SH-SY5Y (cell line): Measurements from ENCODE around the gene SPRR5.

Experiments used
- GATA2 ChIP-seq: IDR thresholded peaks from 2 replicates; pipeline ENCODE4 v1.6.1; 2011; ENCODE audit warnings: mild to moderate bottlenecking, low read depth, low read length
- GATA3 ChIP-seq: IDR thresholded peaks from 2 replicates; pipeline ENCODE4 v1.6.1; 2011; ENCODE audit warnings: low read depth, mild to moderate bottlenecking, low read length, moderate library complexity

DNA sequence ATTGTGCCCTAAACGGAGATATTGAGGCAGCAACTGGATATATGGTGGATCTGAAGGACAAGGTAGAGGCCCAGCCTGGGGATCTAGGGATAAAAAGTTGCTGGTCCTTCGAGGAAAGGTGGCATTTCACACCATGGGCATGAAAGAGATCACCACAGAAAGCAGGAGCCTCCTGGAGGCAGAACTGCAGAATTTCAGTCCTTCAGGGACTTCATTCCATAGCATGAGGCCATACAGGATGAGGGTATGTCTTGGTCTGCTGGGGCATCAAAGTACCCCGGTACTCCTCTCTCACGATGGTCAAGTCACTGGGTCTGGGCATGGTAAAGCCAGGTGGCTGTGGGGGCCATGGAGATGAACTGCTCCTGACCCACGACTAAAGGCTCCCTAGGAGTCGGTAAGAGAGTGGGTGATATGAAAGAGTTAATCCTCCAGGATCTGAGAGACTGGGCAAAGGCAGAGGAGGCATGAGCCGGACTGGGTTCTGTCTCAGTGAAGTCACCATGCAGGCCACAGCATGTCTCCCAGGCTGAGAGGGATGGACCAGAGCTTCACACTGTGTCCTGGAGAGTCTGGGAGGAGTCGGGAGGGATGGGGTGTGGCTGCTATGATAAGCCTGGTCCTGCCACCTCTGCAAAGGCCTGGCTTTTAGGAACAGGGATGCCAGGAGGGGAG is 5.8 kb upstream of the SPRR5 start:
- TF ChIP-seq GATA2 = no peak
- no peak for TF ChIP-seq GATA3
